Smooth muscle cell (in vitro differentiated cells): ENCODE results near the gene KCNIP4. TPM values are rescaled to one million over a fixed set of nuclear protein-coding genes. Genes with fewer than 3 reads are reported as not detected.

Experiments used
- DNase-seq: peaks from one replicate; lab custom pipeline; 2025; ENCODE audit not compliant: unreplicated experiment; lab: John Stamatoyannopoulos, UW
- H2AFZ ChIP-seq: fragments of 200-600 bp; sonication (generic); 2 replicates; pipeline ENCODE4 v1.6.0; 2016; ENCODE audit warnings: antibody characterized with exemption, low read depth, mild to moderate bottlenecking
- H3F3A ChIP-seq: fragments of 200-600 bp; sonication (generic); 2 replicates; pipeline ENCODE4 v1.6.0; 2017; ENCODE audit warnings: antibody characterized with exemption, low read depth
- H3K27ac ChIP-seq: fragments of 200-600 bp; sonication (generic); 2 replicates; pipeline ENCODE4 v1.5.1; 2016; ENCODE audit warnings: low read depth, mild to moderate bottlenecking
- H3K27me3 ChIP-seq: fragments of 200-600 bp; sonication (generic); 2 replicates; pipeline ENCODE4 v1.6.1; 2016; ENCODE audit warnings: low read depth, mild to moderate bottlenecking
- H3K36me3 ChIP-seq: fragments of 200-600 bp; sonication (generic); 2 replicates; pipeline ENCODE4 v1.5.1; 2016; ENCODE audit warnings: low read depth
- H3K4me1 ChIP-seq: fragments of 200-600 bp; sonication (generic); 2 replicates; pipeline ENCODE4 v1.5.1; 2016; ENCODE audit warnings: low read depth
- H3K4me2 ChIP-seq: fragments of 200-600 bp; sonication (generic); 2 replicates; pipeline ENCODE4 v1.6.0; 2016; ENCODE audit warnings: mild to moderate bottlenecking
- H3K4me3 ChIP-seq: fragments of 200-600 bp; sonication (generic); 2 replicates; pipeline ENCODE4 v1.5.1; 2016; ENCODE audit warnings: mild to moderate bottlenecking
- H3K79me2 ChIP-seq: fragments of 200-600 bp; sonication (generic); 2 replicates; pipeline ENCODE4 v1.6.0; 2016; ENCODE audit warnings: low read depth, mild to moderate bottlenecking
- H3K9ac ChIP-seq: fragments of 200-600 bp; sonication (generic); 2 replicates; pipeline ENCODE4 v1.6.0; 2016; ENCODE audit warnings: low read depth
- H3K9me3 ChIP-seq: fragments of 200-600 bp; sonication (generic); replicated peaks from 2 replicates; pipeline ENCODE4 v1.5.1; 2016; ENCODE audit warnings: low read depth
- H4K20me1 ChIP-seq: fragments of 200-600 bp; sonication (generic); 2 replicates; pipeline ENCODE4 v1.6.0; 2016; ENCODE audit warnings: low read depth
- WGBS: methylation state at CpG from one replicate; pipeline ENCODE4 v1.1.7; 2016; ENCODE audit warnings: low lambda C conversion rate; 5-methylcytosine and 5-hydroxymethylcytosine counted together
- polyA plus RNA-seq: library from polyadenylated mRNA; unstranded; fragments of >200 nt; fragmentation: Nextera tagmentation; extraction: Ambion mirVana; gene quantifications from 2 replicates; pipeline ENCODE4 v1.2.1, GENCODE V29; 2016
- total RNA-seq: library from RNA; depleted of rRNA; stranded (reverse); fragments of >200 nt; gene quantifications from 2 replicates; pipeline ENCODE4 v1.2.3, GENCODE V29; 2014
- TF ChIP-seq, protein P1 (sequence below): fragments of 200-600 bp; sonication (generic); IDR thresholded peaks from 2 replicates; pipeline ENCODE4 v1.5.1; 2017; ENCODE audit warnings: borderline replicate concordance, mild to moderate bottlenecking, antibody characterized with exemption; ENCODE audit not compliant: insufficient read depth, poor library complexity, severe bottlenecking

The KCNIP4 gene
- total and polyA plus RNA-seq, 2 experiments from 2014 or later = 0.07 TPM; not detected in 1

- TF ChIP-seq, protein P1, sequence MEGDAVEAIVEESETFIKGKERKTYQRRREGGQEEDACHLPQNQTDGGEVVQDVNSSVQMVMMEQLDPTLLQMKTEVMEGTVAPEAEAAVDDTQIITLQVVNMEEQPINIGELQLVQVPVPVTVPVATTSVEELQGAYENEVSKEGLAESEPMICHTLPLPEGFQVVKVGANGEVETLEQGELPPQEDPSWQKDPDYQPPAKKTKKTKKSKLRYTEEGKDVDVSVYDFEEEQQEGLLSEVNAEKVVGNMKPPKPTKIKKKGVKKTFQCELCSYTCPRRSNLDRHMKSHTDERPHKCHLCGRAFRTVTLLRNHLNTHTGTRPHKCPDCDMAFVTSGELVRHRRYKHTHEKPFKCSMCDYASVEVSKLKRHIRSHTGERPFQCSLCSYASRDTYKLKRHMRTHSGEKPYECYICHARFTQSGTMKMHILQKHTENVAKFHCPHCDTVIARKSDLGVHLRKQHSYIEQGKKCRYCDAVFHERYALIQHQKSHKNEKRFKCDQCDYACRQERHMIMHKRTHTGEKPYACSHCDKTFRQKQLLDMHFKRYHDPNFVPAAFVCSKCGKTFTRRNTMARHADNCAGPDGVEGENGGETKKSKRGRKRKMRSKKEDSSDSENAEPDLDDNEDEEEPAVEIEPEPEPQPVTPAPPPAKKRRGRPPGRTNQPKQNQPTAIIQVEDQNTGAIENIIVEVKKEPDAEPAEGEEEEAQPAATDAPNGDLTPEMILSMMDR = no peak
- Histone ChIP-seq H3K9ac (no peak overlapping the region), H4K20me1 (no peaks in the 10 kb centered on the region), H2AFZ (no peak overlapping the region), H3K79me2 (no peaks in the 10 kb centered on the region), H3F3A (no peaks in the 10 kb centered on the region), H3K27ac (no peak overlapping the region), H3K9me3 (no peaks in the 10 kb centered on the region), H3K4me1 (no peaks in the 10 kb centered on the region), H3K27me3 (no peaks in the 10 kb centered on the region), H3K36me3 (no peaks in the 10 kb centered on the region), H3K4me2 (no peak overlapping the region), H3K4me3 (no peak overlapping the region)
- WGBS = 85% methylated on average over 3 of the region's 3 CpGs
- no peak for DNase-seq
These were observed 1057.8 kb downstream of the KCNIP4 start for GRCh38 chr4:20890761-20891160.

GRCh38 chr4:20889901-20890300 is 1058.7 kb downstream of the KCNIP4 start:
- Histone ChIP-seq H3K4me3 (no peak overlapping the region), H3K36me3 (no peaks in the 10 kb centered on the region), H2AFZ (no peak overlapping the region), H3K4me2 (no peak overlapping the region), H4K20me1 (no peaks in the 10 kb centered on the region), H3K9ac (no peak overlapping the region), H3K4me1 (no peaks in the 10 kb centered on the region), H3K9me3 (no peaks in the 10 kb centered on the region), H3K79me2 (no peaks in the 10 kb centered on the region), H3F3A (no peaks in the 10 kb centered on the region), H3K27ac (no peak overlapping the region), H3K27me3 (no peaks in the 10 kb centered on the region)
- no peak for DNase-seq
- 85% methylated on average over 3 of the region's 3 CpGs for WGBS
- TF ChIP-seq, protein P1 = no peak

DNA sequence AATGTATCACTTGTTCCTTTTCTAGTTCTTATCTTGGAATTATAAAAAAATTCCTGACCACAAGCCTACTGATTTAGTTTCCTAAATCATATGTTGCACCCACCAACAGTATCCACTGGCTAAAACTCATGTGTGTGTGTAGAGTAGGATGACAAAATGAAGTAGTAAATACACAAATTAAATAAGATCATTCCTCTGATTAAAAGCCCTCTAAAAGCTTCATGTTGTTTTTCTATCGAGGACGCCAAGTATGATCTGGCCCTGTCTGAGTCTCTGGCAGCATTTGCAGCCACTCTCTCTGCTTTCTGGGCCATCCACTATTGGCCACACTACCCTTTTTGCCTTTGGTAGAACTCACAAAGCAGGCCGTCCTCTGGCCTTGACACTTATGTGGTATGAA is 1064.9 kb downstream of the KCNIP4 start:
- WGBS = 96% methylated on average over 3 of the region's 3 CpGs
- Histone ChIP-seq H4K20me1 (no peaks in the 10 kb centered on the region), H3K4me1 (no peaks in the 10 kb centered on the region), H3K27ac (no peak overlapping the region), H3F3A (no peaks in the 10 kb centered on the region), H3K4me3 (no peak overlapping the region), H3K9me3 (no peaks in the 10 kb centered on the region), H2AFZ (no peak overlapping the region), H3K9ac (no peak overlapping the region), H3K79me2 (no peaks in the 10 kb centered on the region), H3K36me3 (no peaks in the 10 kb centered on the region), H3K27me3 (no peaks in the 10 kb centered on the region), H3K4me2 (no peak overlapping the region)
- TF ChIP-seq, protein P1 = no peak
- DNase-seq = no peak

- H3K27me3 ChIP-seq = no peaks in the 10 kb centered on the region
- H3K27ac ChIP-seq = no peak overlapping the region
- WGBS = 73% methylated on average over 5 of the region's 5 CpGs
- no peak overlapping the region for H3K4me2 ChIP-seq
- DNase-seq = no peak
- no peaks in the 10 kb centered on the region for H3K9me3 ChIP-seq
- no peak overlapping the region for H2AFZ ChIP-seq
- H4K20me1 ChIP-seq = no peaks in the 10 kb centered on the region
- no peak overlapping the region for H3K9ac ChIP-seq
- no peak overlapping the region for H3K4me3 ChIP-seq
- no peaks in the 10 kb centered on the region for H3K36me3 ChIP-seq
- H3K4me1 ChIP-seq = no peaks in the 10 kb centered on the region
- H3F3A ChIP-seq = no peaks in the 10 kb centered on the region
- TF ChIP-seq, protein P1 = no peak
- no peaks in the 10 kb centered on the region for H3K79me2 ChIP-seq
These were observed 1065.3 kb downstream of the KCNIP4 start for GRCh38 chr4:20883231-20883630.
